ENCODE measurements around the gene GFRA1.

Gene GFRA1, protein sequence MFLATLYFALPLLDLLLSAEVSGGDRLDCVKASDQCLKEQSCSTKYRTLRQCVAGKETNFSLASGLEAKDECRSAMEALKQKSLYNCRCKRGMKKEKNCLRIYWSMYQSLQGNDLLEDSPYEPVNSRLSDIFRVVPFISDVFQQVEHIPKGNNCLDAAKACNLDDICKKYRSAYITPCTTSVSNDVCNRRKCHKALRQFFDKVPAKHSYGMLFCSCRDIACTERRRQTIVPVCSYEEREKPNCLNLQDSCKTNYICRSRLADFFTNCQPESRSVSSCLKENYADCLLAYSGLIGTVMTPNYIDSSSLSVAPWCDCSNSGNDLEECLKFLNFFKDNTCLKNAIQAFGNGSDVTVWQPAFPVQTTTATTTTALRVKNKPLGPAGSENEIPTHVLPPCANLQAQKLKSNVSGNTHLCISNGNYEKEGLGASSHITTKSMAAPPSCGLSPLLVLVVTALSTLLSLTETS

DNA sequence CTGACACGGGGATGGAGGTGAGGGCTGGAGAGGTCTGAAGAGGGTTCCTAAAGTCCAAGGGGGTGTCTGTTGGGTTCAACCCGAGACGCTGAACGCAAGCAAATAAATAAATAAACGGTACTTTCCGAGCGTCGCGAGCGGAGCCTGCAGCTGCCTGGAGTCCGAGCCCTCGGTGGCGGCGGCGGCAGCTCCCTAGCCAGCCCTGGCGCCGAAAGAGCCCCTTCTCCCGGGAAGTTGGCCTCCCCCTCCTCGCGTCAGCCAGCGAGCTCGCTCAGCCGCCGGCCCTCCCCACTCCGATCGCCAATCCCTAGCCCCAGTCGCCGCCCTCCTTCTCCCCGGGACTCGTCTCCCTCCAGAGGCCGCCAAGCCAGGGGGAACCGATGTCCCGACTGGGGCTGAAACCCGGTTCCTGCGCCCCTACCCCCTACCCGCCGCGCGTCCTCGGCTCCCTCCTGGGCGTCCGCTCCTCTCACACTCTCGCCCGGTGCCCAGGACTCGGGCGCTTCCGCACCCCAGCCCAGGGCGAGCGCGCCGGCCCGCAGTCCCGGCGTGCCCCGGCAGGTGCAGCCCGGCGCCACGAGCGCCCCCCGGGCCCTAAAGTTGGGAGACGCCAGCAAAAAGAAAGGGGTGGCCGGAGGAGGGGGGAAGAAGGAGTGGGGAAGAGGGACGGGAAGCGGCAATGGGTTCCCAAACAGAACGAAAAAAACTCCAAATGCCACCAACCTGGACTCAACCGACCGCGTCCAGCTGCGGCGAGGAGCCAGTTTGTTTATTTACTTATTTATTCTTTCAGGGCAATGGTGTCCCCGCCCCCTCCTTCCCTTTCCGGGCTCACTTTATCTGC is at the start of gene GFRA1:
GFRA1 (minus strand) TSS at position 767 of the 844 bp plus-strand sequence. CDS start 1,177 bp downstream, outside the sequence.
- 0 out of 2 replicates have a peak, but pooled peaks have one; percentile 1 for TF ChIP-seq CTCF (IDR thresholded peaks at IDR 0.05; ENCODE audit: borderline replicate concordance, insufficient read depth, low read depth, low read length)
- H3K4me3 ChIP-seq (ENCODE audit: low read depth, low read length) = no peak within 1 kb of the TSS

GRCh38 chr10:116316503-116316902 is 43.5 kb upstream of the GFRA1 start:
- no peak for TF ChIP-seq CTCF (IDR thresholded peaks at IDR 0.05; ENCODE audit: borderline replicate concordance, insufficient read depth, low read depth, low read length)
- no peak overlapping the region for H3K4me3 ChIP-seq (ENCODE audit: low read depth, low read length)

GRCh38 chr10:116312548-116312947 is 39.5 kb upstream of the GFRA1 start:
- TF ChIP-seq CTCF (IDR thresholded peaks at IDR 0.05; ENCODE audit: borderline replicate concordance, insufficient read depth, low read depth, low read length) = no peak

DNA sequence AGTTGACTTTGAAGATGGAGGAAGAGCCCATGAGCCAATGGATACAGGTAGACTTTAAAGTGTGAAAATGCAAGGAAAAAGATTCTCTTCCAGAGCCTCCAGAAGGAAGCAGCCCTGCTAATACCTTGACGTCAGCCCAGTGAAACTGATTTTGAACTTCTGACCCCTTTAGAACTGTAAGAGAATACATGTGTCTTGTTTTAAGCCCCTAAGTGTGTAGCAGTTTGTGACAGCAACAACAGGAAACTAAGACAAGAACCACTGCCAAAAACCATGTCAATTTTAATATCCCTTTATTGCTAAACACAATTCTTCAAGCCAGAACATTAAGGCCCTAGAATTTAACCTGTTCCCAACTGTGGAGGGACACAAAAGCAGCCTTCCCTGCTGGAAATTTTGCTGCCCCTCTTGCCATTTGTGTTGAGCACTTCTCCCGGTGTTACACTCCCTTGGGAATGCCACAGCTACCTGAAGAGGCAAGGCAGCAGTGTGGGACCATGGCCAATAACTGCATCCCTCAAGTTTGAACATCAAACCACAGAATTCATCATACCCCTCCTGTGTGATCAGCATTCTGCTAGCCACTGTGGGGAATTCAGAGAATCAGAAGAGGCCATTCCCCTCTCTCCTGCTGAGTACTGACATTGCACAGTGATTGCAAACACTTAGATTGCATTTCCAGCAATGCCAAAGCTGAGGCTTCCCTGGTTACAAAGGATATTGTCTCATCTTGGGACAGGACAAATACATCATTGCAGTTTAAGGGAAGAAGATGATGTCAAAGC is 38.9 kb upstream of the GFRA1 start:
- H3K4me3 ChIP-seq (ENCODE audit: low read depth, low read length) = no peak overlapping the region
- TF ChIP-seq CTCF (IDR thresholded peaks at IDR 0.05; ENCODE audit: borderline replicate concordance, insufficient read depth, low read depth, low read length) = no peak

More at GRCh38 chr10:116312548-116312947, 39.5 kb upstream of the GFRA1 start:
- H3K4me3 ChIP-seq (ENCODE audit: low read depth, low read length) = no peak overlapping the region

DNA sequence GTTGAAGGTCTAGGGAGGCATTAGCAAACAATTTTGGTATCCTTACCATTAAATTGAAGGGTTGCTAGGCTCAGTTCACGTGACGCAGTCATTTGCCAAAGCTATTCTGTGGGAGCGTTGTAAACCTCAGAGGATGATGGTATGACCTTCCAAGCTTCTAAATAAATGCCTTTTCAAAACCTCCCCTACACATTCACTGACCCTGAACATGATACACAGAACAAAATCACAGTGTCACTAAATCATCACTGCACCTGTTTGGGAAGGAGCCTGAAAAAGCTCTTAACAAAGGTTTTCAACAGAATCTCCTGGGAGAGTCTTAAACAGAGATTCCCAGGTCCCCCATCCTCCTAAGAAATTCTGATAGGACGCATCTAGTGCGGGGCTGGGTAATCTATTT is 38.0 kb upstream of the GFRA1 start:
- no peak for TF ChIP-seq CTCF (IDR thresholded peaks at IDR 0.05; ENCODE audit: borderline replicate concordance, insufficient read depth, low read depth, low read length)
- no peak overlapping the region for H3K4me3 ChIP-seq (ENCODE audit: low read depth, low read length)

- H3K4me3 ChIP-seq (ENCODE audit: low read depth, low read length) = no peak overlapping the region
- no peak for TF ChIP-seq CTCF (IDR thresholded peaks at IDR 0.05; ENCODE audit: borderline replicate concordance, insufficient read depth, low read depth, low read length)
These were observed 34.4 kb upstream of the GFRA1 start for GRCh38 chr10:116307455-116307854.

Data from GM12875 (cell line).